ENCODE measurements around the gene COQ8B.
A peak's percentile ranks its signal among the peaks of the same experiment; 100 is the strongest.
"Not testable (repeated sequence)": the region's sequence is repeated elsewhere in the genome, so short reads cannot be mapped to it uniquely, and the experiment has no call there.

Gene COQ8B

GRCh38 chr19:40716482-40717324 is at the start of gene COQ8B, which contains the start of gene ITPKC:
COQ8B (minus strand) TSS chr19:40716886; CDS start chr19:40714632, 2,254 bp downstream.
ITPKC (plus strand) TSS chr19:40717112; CDS start chr19:40717136, 24 bp downstream.
- DNase-seq, result peak; percentile 96

- DNase-seq, result not testable (repeated sequence)
These were observed 49.7 kb upstream of the COQ8B start for GRCh38 chr19:40766385-40766784.

- no peak for DNase-seq
These were observed 47.3 kb upstream of the COQ8B start for GRCh38 chr19:40763963-40764362.

GRCh38 chr19:40763526-40763925 is 46.8 kb upstream of the COQ8B start:
- no peak for DNase-seq

GRCh38 chr19:40762754-40763470 is 46.2 kb upstream of the COQ8B start:
- no peak for DNase-seq

- no peak for DNase-seq
These were observed 42.7 kb upstream of the COQ8B start for GRCh38 chr19:40759352-40759751.

- DNase-seq, result no peak
These were observed 41.8 kb upstream of the COQ8B start for GRCh38 chr19:40758491-40758890.

GRCh38 chr19:40756502-40757110 is 39.9 kb upstream of the COQ8B start:
- no peak for DNase-seq

- DNase-seq, result no peak
These were observed 39.1 kb upstream of the COQ8B start for GRCh38 chr19:40755791-40756190.

- DNase-seq, result no peak
These were observed 38.5 kb upstream of the COQ8B start for GRCh38 chr19:40755248-40755624.

GRCh38 chr19:40754611-40755247 is 38.0 kb upstream of the COQ8B start:
- DNase-seq, result no peak

GRCh38 chr19:40752257-40752781 is 35.6 kb upstream of the COQ8B start:
- no peak for DNase-seq

- peak; percentile 97 for DNase-seq
These were observed 34.3 kb upstream of the COQ8B start, which contains the start of gene SNRPA for GRCh38 chr19:40750874-40751537. SNRPA (plus strand) TSS chr19:40751203; CDS start chr19:40751409, 206 bp downstream.

GRCh38 chr19:40750058-40750873 is 33.6 kb upstream of the COQ8B start, which contains the start of gene ACTMAP:
ACTMAP (minus strand) TSS chr19:40750477; CDS start chr19:40749803, 674 bp downstream.
- peak; percentile 100 for DNase-seq

- no peak for DNase-seq
These were observed 30.9 kb upstream of the COQ8B start for GRCh38 chr19:40747536-40747935.

- DNase-seq, result no peak
These were observed 28.7 kb upstream of the COQ8B start for GRCh38 chr19:40745402-40745780.

- DNase-seq, result no peak
These were observed 28.1 kb upstream of the COQ8B start for GRCh38 chr19:40744554-40745401.

- DNase-seq, result no peak
These were observed 27.2 kb upstream of the COQ8B start for GRCh38 chr19:40743926-40744325.

GRCh38 chr19:40742886-40743285 is 26.2 kb upstream of the COQ8B start:
- DNase-seq, result no peak

- no peak for DNase-seq
These were observed 25.8 kb upstream of the COQ8B start for GRCh38 chr19:40742477-40742876.

Data from NCI-H2171 treated with DMSO at 0.1 percent for 48 hours (cell line).